Measurements from ENCODE around the gene CYP26C1.

- TF ChIP-seq, protein P1, sequence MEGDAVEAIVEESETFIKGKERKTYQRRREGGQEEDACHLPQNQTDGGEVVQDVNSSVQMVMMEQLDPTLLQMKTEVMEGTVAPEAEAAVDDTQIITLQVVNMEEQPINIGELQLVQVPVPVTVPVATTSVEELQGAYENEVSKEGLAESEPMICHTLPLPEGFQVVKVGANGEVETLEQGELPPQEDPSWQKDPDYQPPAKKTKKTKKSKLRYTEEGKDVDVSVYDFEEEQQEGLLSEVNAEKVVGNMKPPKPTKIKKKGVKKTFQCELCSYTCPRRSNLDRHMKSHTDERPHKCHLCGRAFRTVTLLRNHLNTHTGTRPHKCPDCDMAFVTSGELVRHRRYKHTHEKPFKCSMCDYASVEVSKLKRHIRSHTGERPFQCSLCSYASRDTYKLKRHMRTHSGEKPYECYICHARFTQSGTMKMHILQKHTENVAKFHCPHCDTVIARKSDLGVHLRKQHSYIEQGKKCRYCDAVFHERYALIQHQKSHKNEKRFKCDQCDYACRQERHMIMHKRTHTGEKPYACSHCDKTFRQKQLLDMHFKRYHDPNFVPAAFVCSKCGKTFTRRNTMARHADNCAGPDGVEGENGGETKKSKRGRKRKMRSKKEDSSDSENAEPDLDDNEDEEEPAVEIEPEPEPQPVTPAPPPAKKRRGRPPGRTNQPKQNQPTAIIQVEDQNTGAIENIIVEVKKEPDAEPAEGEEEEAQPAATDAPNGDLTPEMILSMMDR (conservative IDR thresholded peaks at IDR 0.05; ENCODE audit: low read length): no peak
- no peak for TF ChIP-seq EZH2phosphoT487 (IDR thresholded peaks at IDR 0.05; ENCODE audit: borderline replicate concordance, low read depth, low read length)
These were observed 17.3 kb downstream of the CYP26C1 start for GRCh38 chr10:93077860-93078337.

All from OCI-LY7 (cell line).